HCT116 (cell line): ENCODE measurements around the gene APC2. TPM values are rescaled to one million over a fixed set of nuclear protein-coding genes. Genes with fewer than 3 reads are reported as not detected.

Source experiments
- ATAC-seq: fragments of 200-7000 bp; cut with Tn5 transposase; 2 replicates; pipeline ENCODE4 v1.9.1; 2020; ENCODE audit warnings: mild to moderate bottlenecking, moderate library complexity
- BruUV-seq: library from RNA; stranded (reverse); fragments of 400-500 nt; replicated peaks from 2 replicates; lab custom pipeline; 2021; lab: Mats Ljungman, UMichigan
- CTCF ChIA-PET: fragments of 300-600 bp; sonication (Branson Sonifier 250); formaldehyde crosslinking; loops from one replicate; lab custom pipeline; 2021; ENCODE audit warnings: antibody characterized with exemption; lab: Charles Lee
- POLR2A ChIA-PET: fragments of 300-600, 350-600 bp; sonication (Branson Sonifier 250); formaldehyde crosslinking; loops from one replicate; lab custom pipeline; 2021; ENCODE audit warnings: antibody characterized with exemption; lab: Charles Lee
- RAD21 ChIA-PET, 2 experiments: fragments of 300-600 bp; sonication (Branson Sonifier 250); formaldehyde crosslinking; loops; one replicate each; lab custom pipeline; 2023; ENCODE audit warnings: low total read pairs in 2 of 2; ENCODE audit not compliant: uncharacterized antibody in 2 of 2, unreplicated experiment in 2 of 2, low non-redundant PET in 1 of 2; lab: Charles Lee
- DNase-seq: peaks from one replicate; pipeline ENCODE4 v3.0.0-alpha.2; 2010; ENCODE audit warnings: low read depth, low spot score
- H2AFZ ChIP-seq: fragments of 200-600 bp; shearing (Covaris generic), sonication (generic); 2 replicates; pipeline ENCODE4 v1.6.1; 2017; ENCODE audit warnings: low read depth, mixed run types, mixed read lengths, antibody characterized with exemption, low read length; ENCODE audit not compliant: poor library complexity, severe bottlenecking
- H3K27ac ChIP-seq: 2 replicates; pipeline ENCODE4 v1.5.1; 2012; ENCODE audit warnings: low read depth, low read length
- H3K27me3 ChIP-seq: fragments of 200-600 bp; sonication (generic); 2 replicates; pipeline ENCODE4 v1.6.1; 2016; ENCODE audit warnings: mixed run types, low read length, mixed read lengths; ENCODE audit not compliant: insufficient read depth
- H3K36me3 ChIP-seq, 2 experiments: fragments of 200-500 bp in 1 of 2; fragments of 200-600 bp in 1 of 2; sonication (Bioruptor generic) in 1 of 2; sonication (generic) in 1 of 2; 2 replicates each; pipeline versions ENCODE4 v1.5.1 to v1.6.1; 2014 to 2016; ENCODE audit warnings: low read length in 2 of 2, inconsistent platforms in 1 of 2, mixed read lengths in 1 of 2, mixed run types in 1 of 2; ENCODE audit not compliant: insufficient read depth in 2 of 2, control insufficient read depth in 1 of 2
- H3K4me1 ChIP-seq, 2 experiments: fragments of 200-600 bp in 1 of 2; sonication (generic) in 1 of 2; 2 replicates each; pipeline versions ENCODE4 v1.5.1 to v1.6.1; 2012 to 2017; ENCODE audit warnings: low read length in 2 of 2, inconsistent platforms in 1 of 2, mild to moderate bottlenecking in 1 of 2, mixed read lengths in 1 of 2, mixed run types in 1 of 2, moderate library complexity in 1 of 2; ENCODE audit not compliant: insufficient read depth in 2 of 2, control insufficient read depth in 1 of 2
- H3K4me2 ChIP-seq: fragments of 200-600 bp; sonication (generic); 2 replicates; pipeline ENCODE4 v1.6.1; 2017; ENCODE audit warnings: mixed run types, low read length, mixed read lengths
- H3K4me3 ChIP-seq, 2 experiments: fragments of 200-600 bp in 1 of 2; sonication (generic) in 1 of 2; replicated peaks in 1 of 2; 2 replicates each; pipeline ENCODE4 v1.5.1; 2011 to 2016; ENCODE audit warnings: low read length in 2 of 2, control low read depth in 1 of 2, low read depth in 1 of 2, mild to moderate bottlenecking in 1 of 2, mixed read lengths in 1 of 2, mixed run types in 1 of 2
- H3K79me2 ChIP-seq: fragments of 200-600 bp; sonication (generic); 2 replicates; pipeline ENCODE4 v1.6.1; 2017; ENCODE audit warnings: mild to moderate bottlenecking, mixed run types, low read length, moderate library complexity, mixed read lengths; ENCODE audit not compliant: insufficient read depth
- H3K9ac ChIP-seq: fragments of 200-600 bp; sonication (generic); 2 replicates; pipeline ENCODE4 v1.6.1; 2016; ENCODE audit warnings: low read length, mixed read lengths
- H3K9me2 ChIP-seq: fragments of 200-600 bp; sonication (generic), shearing (Covaris generic); 2 replicates; pipeline ENCODE4 v1.6.1; 2017; ENCODE audit warnings: mixed run types, mild to moderate bottlenecking, moderate library complexity; ENCODE audit not compliant: insufficient read depth
- H3K9me3 ChIP-seq, 2 experiments: fragments of 200-500 bp in 1 of 2; fragments of 200-600 bp in 1 of 2; sonication (Bioruptor generic) in 1 of 2; sonication (generic) in 1 of 2; 2 replicates each; pipeline ENCODE4 v1.6.1; 2014 to 2017; ENCODE audit warnings: low read length in 2 of 2, mixed read lengths in 2 of 2, inconsistent platforms in 1 of 2, low read depth in 1 of 2, mild to moderate bottlenecking in 1 of 2, mixed run types in 1 of 2, moderate library complexity in 1 of 2; ENCODE audit not compliant: control insufficient read depth in 1 of 2, insufficient read depth in 1 of 2
- H4K20me1 ChIP-seq: fragments of 200-600 bp; sonication (generic), shearing (Covaris generic); 2 replicates; pipeline ENCODE4 v1.6.1; 2017; ENCODE audit warnings: mixed run types, mild to moderate bottlenecking, moderate library complexity; ENCODE audit not compliant: insufficient read depth
- CEBPB ChIP-seq: IDR thresholded peaks from 2 replicates; pipeline ENCODE4 v1.6.1; 2012; ENCODE audit warnings: low read depth
- FOSL1 ChIP-seq: IDR thresholded peaks from 2 replicates; pipeline ENCODE4 v1.6.1; 2012; ENCODE audit warnings: low read depth
- MAX ChIP-seq: IDR thresholded peaks from 2 replicates; pipeline ENCODE4 v1.6.1; 2012
- RAD21 ChIP-seq: IDR thresholded peaks from 2 replicates; pipeline ENCODE4 v1.6.1; 2012; ENCODE audit warnings: low read depth, mild to moderate bottlenecking
- SIN3A ChIP-seq: IDR thresholded peaks from 2 replicates; pipeline ENCODE4 v1.6.1; 2012; ENCODE audit warnings: low read depth
- YY1 ChIP-seq: IDR thresholded peaks from 2 replicates; pipeline ENCODE4 v1.6.1; 2011; ENCODE audit warnings: low read length, low read depth, moderate library complexity, mild to moderate bottlenecking; ENCODE audit not compliant: insufficient replicate concordance; ENCODE audit errors: extremely low read depth
- ZNF274 ChIP-seq: fragments of 200-500 bp; sonication (Bioruptor generic); IDR thresholded peaks from 2 replicates; pipeline ENCODE4 v1.6.1; 2014; ENCODE audit warnings: mild to moderate bottlenecking, low read depth, low read length, inconsistent platforms
- intact Hi-C: fragments of 100-400 bp; cut with micrococcal nuclease; formaldehyde crosslinking; loops from 2 replicates; pipeline ENCODE4 v1.10.0; 2022
- total RNA-seq: library from RNA; stranded (reverse); gene quantifications from one replicate; pipeline ENCODE4 v1.2.1, GENCODE V29; 2021; ENCODE audit not compliant: unreplicated experiment
- TF ChIP-seq, protein P1 (sequence below), 3 experiments: fragments of 200-600 bp in 1 of 3; sonication (generic) in 1 of 3; IDR thresholded peaks in 2 of 3; conservative IDR thresholded peaks in 1 of 3; 2 replicates each; pipeline ENCODE4 v1.5.1; 2012 to 2017; ENCODE audit warnings: low read depth in 2 of 3, low read length in 2 of 3, antibody characterized with exemption in 1 of 3, borderline replicate concordance in 1 of 3, control low read depth in 1 of 3, mild to moderate bottlenecking in 1 of 3, mixed read lengths in 1 of 3, mixed run types in 1 of 3, moderate library complexity in 1 of 3; ENCODE audit not compliant: insufficient read depth in 1 of 3
- TF ChIP-seq, protein P2 (sequence below): IDR thresholded peaks from 2 replicates; pipeline ENCODE4 v1.6.1; 2012; ENCODE audit warnings: low read depth
- TF ChIP-seq, protein P3 (sequence below): IDR thresholded peaks from 2 replicates; pipeline ENCODE4 v1.6.1; 2012

Gene APC2
- total RNA-seq, 1 experiment from 2014 or later, result 1.6 TPM

- no peak overlapping the region for H2AFZ ChIP-seq
- no peaks in the 10 kb centered on the region for H3K9me3 ChIP-seq
- RAD21 ChIA-PET, result no interaction called here
- intact Hi-C loops, result no loop called here
- ATAC-seq (no peak), DNase-seq (no peak)
- H3K9ac ChIP-seq, result no peak overlapping the region
- no peaks in the 10 kb centered on the region for H3K9me2 ChIP-seq
- TF ChIP-seq, protein P1, sequence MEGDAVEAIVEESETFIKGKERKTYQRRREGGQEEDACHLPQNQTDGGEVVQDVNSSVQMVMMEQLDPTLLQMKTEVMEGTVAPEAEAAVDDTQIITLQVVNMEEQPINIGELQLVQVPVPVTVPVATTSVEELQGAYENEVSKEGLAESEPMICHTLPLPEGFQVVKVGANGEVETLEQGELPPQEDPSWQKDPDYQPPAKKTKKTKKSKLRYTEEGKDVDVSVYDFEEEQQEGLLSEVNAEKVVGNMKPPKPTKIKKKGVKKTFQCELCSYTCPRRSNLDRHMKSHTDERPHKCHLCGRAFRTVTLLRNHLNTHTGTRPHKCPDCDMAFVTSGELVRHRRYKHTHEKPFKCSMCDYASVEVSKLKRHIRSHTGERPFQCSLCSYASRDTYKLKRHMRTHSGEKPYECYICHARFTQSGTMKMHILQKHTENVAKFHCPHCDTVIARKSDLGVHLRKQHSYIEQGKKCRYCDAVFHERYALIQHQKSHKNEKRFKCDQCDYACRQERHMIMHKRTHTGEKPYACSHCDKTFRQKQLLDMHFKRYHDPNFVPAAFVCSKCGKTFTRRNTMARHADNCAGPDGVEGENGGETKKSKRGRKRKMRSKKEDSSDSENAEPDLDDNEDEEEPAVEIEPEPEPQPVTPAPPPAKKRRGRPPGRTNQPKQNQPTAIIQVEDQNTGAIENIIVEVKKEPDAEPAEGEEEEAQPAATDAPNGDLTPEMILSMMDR (IDR thresholded peaks at IDR 0.05 in 2 of 3, conservative IDR thresholded peaks at IDR 0.05 in 1 of 3; ENCODE audit: borderline replicate concordance in 1 of 3, insufficient read depth in 1 of 3, low read depth in 2 of 3, low read length in 2 of 3), result no peak
- TF ChIP-seq RAD21 (no peak), MAX (no peak), ZNF274 (no peak), CEBPB (no peak), FOSL1 (no peak), YY1 (no peak), SIN3A (no peak)
- TF ChIP-seq, protein P2, sequence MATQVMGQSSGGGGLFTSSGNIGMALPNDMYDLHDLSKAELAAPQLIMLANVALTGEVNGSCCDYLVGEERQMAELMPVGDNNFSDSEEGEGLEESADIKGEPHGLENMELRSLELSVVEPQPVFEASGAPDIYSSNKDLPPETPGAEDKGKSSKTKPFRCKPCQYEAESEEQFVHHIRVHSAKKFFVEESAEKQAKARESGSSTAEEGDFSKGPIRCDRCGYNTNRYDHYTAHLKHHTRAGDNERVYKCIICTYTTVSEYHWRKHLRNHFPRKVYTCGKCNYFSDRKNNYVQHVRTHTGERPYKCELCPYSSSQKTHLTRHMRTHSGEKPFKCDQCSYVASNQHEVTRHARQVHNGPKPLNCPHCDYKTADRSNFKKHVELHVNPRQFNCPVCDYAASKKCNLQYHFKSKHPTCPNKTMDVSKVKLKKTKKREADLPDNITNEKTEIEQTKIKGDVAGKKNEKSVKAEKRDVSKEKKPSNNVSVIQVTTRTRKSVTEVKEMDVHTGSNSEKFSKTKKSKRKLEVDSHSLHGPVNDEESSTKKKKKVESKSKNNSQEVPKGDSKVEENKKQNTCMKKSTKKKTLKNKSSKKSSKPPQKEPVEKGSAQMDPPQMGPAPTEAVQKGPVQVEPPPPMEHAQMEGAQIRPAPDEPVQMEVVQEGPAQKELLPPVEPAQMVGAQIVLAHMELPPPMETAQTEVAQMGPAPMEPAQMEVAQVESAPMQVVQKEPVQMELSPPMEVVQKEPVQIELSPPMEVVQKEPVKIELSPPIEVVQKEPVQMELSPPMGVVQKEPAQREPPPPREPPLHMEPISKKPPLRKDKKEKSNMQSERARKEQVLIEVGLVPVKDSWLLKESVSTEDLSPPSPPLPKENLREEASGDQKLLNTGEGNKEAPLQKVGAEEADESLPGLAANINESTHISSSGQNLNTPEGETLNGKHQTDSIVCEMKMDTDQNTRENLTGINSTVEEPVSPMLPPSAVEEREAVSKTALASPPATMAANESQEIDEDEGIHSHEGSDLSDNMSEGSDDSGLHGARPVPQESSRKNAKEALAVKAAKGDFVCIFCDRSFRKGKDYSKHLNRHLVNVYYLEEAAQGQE, result no peak
- TF ChIP-seq, protein P3, sequence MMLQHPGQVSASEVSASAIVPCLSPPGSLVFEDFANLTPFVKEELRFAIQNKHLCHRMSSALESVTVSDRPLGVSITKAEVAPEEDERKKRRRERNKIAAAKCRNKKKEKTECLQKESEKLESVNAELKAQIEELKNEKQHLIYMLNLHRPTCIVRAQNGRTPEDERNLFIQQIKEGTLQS, result no peak
- no peak overlapping the region for H3K27ac ChIP-seq
- H3K27me3 ChIP-seq, result no peaks in the 10 kb centered on the region; the same call in 1 of the 2 replicates
- CTCF ChIA-PET, result interaction anchor here (0.9 to 4.0 kb wide), 2 partner anchors 8 to 16 kb away, joined by 4 to 49 read pairs; no protein-coding TSS in a partner anchor
- no peaks in the 10 kb centered on the region for H4K20me1 ChIP-seq
- H3K4me2 ChIP-seq, result no peak overlapping the region
- H3K4me3 ChIP-seq, result no peak overlapping the region
- POLR2A ChIA-PET, result interaction anchor here (3.3 kb wide), 1 partner anchor 8 kb away, joined by 28 read pairs; no protein-coding TSS in a partner anchor
- H3K4me1 ChIP-seq, result peaks cover 23 to 36% of the 10 kb centered on the region in 2 experiments
- H3K79me2 ChIP-seq, result no peaks in the 10 kb centered on the region
- no peaks in the 10 kb centered on the region for H3K36me3 ChIP-seq
- no TSS peak for BruUV-seq
These were observed 3.0 kb downstream of the APC2 start for GRCh38 chr19:1452802-1453524.
